GM12873 (cell line): Measurements from ENCODE around the gene LSS.

Experiments used
- TF ChIP-seq, protein P1 (sequence below): IDR thresholded peaks from 2 replicates; pipeline ENCODE4 v1.5.1; 2012; ENCODE audit warnings: low read depth, mild to moderate bottlenecking, moderate library complexity, low read length, control low read depth; ENCODE audit not compliant: insufficient read depth; ENCODE audit errors: missing control alignments

The LSS gene

DNA sequence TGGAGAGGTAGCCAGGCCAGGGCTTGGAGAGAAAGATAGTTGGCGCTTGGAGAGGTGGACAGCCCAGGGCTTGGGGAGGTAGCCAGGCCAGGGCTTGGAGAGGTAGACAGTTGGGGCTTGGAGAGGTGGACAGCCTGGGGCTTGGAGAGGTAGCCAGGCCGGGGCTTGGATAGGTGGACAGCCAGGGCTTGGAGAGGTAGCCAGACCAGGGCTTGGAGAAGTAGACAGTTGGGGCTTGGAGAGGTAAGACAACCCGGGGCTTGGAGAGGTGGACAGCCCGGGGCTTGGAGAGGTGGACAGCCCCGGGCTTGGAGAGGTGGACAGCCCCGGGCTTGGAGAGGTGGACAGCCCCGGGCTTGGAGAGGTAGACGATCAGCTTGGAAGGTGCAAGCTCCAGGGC, 7.7 kb downstream of the LSS start:
- TF ChIP-seq, protein P1, sequence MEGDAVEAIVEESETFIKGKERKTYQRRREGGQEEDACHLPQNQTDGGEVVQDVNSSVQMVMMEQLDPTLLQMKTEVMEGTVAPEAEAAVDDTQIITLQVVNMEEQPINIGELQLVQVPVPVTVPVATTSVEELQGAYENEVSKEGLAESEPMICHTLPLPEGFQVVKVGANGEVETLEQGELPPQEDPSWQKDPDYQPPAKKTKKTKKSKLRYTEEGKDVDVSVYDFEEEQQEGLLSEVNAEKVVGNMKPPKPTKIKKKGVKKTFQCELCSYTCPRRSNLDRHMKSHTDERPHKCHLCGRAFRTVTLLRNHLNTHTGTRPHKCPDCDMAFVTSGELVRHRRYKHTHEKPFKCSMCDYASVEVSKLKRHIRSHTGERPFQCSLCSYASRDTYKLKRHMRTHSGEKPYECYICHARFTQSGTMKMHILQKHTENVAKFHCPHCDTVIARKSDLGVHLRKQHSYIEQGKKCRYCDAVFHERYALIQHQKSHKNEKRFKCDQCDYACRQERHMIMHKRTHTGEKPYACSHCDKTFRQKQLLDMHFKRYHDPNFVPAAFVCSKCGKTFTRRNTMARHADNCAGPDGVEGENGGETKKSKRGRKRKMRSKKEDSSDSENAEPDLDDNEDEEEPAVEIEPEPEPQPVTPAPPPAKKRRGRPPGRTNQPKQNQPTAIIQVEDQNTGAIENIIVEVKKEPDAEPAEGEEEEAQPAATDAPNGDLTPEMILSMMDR, result no peak

DNA sequence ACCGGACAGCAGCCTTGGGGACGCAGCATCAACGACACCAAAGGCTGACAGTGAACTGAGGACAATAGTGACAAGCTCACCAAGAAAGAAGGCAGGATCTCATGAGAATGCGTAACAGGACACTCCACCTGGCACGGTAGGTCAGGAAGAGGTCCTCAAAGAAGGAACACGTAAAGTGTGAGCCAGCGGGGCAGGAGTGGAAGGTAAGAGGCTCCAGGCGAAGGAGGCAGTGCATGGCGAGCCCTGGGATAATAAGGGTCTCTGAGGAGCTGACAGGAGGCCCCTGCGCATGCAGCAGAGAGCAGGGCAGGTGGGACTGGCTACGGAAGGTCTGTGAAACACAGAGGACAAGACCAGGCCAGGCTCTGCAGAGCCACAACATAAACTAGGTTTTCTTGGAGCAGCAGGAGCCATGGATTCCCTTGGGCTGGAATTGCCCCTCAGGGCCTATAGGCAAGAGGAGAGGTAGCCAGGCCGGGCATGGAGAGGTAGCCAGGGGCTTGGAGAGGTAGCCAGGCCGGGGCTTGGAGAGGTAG, 8.2 kb downstream of the LSS start:
- TF ChIP-seq, protein P1, result no peak

DNA sequence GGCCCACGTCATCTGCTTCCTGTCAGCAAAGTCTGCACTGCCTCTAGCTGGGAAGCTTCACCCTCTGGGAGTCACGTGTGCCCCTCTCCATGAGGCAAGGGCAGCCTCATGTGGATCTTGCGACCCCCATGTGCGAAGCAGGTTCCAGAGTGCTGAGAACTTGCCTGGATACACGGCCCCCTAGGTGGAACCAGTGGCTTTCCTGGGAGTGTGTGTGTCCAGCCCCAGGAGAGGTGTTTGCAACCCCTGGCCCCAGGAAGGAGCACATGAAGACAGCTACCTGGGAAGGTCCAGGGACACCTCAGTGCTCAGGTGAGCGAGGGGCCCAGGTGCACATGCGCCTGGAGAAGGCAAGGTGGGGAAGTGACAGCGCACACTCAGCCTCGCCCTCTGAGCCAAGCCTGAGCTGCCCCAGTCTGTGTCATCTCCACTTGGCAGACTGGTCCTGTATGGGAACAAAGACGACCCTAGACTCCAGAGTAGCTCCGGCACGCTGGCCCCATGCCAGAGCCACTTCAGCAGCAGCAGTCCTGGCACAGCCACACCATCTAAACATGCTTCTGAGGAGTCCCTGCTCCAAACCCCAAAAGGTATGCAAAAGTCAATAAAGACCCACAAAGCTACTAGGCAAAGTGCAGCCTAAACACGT, 8.9 kb downstream of the LSS start:
- TF ChIP-seq, protein P1, result no peak

DNA sequence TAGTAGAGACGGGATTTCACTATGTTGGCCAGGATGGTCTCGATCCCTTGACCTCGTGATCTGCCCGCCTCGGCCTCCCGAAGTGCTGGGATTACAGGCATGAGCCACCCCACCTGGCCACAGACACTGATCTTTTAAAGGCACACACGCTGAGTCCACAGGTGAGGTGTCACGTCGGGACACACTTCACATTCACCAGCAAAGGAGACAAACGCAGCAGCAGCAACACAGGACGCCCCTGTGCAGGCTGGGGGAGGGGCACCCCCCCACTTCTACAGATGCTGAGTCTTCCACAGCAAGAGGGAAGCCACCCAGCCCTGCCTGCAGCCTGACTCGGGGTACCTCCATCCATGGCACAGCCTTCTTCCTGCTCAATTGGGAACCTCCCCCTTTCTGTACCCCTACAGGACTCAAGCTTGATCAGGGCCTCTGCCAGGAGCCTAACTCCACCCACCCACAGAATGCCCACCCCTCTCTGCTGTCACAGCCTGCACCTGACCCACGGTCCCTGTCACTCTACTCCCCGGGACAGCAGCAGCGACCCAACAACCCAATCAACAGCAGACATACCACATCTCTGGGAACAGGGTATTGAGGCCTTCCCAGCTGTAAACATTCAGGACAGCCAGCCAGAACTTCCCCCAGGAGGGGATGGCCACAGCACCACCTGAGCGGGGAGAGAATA, 9.5 kb downstream of the LSS start:
- TF ChIP-seq, protein P1, result no peak

DNA sequence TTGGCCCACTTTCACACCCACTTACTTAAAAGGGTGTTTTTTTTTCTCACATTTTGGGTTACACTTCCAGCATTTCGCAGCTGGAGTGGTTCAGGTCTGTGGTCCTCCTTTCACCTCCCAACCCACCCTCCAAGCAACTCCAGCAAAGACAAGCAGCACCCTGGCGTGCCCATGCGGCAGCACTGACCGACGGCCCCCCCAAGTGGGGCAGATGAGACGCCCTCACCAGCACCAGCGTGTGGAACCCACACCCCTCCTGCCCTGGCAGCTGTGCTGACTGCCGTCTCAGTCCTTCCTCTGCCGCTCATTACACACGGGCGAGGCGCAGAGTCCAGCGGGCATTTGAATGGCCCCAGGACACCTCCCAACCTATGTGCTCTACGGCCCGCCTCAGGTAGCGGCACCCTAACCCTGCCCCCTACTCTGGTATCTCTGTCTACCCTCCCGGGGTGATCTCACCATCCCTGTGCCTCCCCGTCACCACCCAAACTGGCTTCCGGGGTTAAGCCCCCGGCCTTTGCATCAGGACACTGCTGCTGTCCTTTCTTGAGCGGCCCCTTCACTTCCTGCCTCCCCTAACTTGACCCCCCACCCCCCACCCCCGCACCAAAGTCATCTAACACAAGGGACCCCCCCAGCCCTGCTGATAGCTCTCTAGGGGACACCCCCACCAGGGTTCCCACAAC, 10.9 kb downstream of the LSS start:
- TF ChIP-seq, protein P1, result no peak

DNA sequence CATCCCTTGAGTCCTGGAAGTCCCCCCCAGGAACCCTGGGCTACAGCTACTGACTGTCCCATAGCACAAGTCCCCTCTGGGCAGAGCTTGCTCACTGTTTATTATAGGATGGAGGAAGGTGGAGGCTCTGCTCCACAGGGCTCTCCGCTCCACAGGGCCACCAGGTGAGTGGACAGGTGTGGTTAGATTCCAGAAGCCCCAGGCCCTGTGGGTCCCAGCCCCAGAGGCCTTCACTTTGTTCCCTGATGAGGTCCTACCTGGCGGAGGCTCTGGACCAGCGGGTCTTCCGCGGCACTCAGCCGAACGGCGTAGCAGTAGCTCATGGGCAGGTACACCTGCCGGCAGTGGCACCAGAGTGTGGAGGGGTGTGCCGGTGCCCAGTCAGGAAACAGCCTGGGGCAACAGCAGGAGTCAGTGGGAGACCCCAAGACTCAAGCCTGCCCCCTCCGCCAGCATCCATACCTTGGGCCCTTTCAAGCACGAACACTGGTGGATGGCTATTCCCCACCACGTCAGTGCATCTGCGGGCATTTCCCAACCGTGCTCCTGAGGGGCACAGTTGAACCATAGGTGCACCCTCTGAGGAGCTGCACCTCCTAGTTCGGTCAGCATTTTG, 12.3 kb downstream of the LSS start:
- TF ChIP-seq, protein P1, result no peak
